HG03108 (cell line): ENCODE results near the gene NUFIP1.
"Not testable (repeated sequence)": the region's sequence is repeated elsewhere in the genome, so short reads cannot be mapped to it uniquely, and the experiment has no call there.

Experiments used
- ATAC-seq: cut with Tn5 transposase; IDR thresholded peaks from one replicate; pipeline ENCODE4 v1.9.1; 2021; ENCODE audit warnings: moderate library complexity; ENCODE audit not compliant: unreplicated experiment

The NUFIP1 gene

DNA sequence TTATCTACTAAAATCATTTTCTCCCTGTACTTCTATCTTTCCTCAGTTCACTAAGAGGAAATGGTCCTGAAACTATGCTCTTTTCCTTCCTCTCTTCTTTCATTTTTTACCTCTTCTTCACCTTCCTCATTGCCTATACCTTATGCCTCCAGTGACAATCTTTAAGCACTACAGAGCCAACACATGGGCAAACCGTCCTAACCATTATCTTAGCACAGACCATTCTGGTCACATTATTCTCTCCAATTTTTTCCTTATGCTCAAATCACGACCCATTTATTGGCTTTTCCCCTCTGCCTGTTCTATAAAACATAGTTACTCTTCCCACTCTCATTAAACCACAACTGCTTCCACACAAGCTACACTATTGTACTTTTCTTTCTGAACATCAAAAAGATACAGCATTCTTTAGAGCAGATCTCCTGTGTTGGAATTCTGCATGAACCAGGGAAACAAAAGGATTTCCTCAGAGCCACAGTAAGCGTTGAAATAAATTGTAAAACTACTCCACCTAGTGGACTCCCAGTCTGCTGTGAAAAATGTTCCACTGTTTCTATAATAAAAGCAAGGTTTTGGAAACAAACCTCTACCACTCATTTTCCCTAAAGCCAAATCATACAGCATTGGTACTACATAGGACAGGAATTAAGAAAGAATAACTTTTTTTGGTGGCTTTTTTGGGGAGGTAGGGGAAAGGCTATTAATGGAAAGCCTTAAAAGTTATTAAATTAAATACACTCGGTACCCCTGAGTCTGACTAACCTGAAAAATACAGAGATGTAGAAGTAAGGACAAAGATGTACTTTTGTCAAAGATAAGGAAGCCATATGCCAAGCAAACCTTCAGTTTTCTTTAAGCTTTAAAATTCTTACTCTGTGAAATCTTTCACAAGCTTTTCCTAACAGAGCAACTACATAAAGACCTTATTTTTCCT lies 19.5 kb downstream of the NUFIP1 start:
- no peak for ATAC-seq

GRCh38 chr13:44968434-44968815 lies 20.8 kb downstream of the NUFIP1 start:
- ATAC-seq: no peak

- ATAC-seq: no peak
Measured at GRCh38 chr13:44967704-44968433, 21.4 kb downstream of the NUFIP1 start.

- ATAC-seq: no peak
Measured at GRCh38 chr13:44961997-44962396, 27.3 kb downstream of the NUFIP1 start.

- ATAC-seq: no peak
Measured at GRCh38 chr13:44955406-44955805, 33.9 kb downstream of the NUFIP1 start.

DNA sequence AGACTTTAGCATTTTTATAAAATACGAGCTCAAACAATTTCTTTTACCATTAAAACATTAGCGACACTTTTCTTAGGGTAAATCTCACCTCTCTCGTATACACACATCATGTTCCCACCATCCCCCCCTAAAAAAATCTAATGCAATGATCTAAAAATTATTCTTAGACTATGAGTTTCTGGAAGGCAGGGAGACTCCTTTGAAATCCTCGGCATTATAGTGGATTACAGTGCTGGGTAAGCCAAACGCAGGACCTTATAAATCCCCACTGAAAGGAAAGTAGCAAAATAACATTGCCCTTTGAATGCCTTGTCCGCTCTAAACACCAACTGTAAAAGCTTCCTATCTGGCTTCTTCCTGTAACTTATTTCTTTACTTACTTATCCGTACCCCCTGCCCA lies 35.0 kb downstream of the NUFIP1 start:
- no peak for ATAC-seq

DNA sequence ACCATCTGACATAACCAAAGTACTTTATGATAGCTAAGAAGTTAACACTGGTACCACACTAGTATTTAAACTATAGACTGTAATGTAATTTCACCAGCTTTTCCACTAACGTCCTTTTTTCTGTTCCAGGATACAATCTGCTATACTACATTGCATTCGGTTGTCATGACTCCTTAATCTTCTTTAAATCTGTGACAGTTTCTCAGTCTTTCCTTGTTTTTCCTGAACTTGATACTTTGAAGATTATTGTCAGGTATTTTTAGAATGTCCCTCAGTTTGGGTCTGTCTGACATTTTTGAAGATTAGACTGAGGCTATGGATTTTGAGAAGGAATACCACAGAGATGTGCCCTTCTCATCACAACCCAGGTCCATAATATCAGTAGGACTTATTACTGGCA lies 36.6 kb downstream of the NUFIP1 start:
- no peak for ATAC-seq

DNA sequence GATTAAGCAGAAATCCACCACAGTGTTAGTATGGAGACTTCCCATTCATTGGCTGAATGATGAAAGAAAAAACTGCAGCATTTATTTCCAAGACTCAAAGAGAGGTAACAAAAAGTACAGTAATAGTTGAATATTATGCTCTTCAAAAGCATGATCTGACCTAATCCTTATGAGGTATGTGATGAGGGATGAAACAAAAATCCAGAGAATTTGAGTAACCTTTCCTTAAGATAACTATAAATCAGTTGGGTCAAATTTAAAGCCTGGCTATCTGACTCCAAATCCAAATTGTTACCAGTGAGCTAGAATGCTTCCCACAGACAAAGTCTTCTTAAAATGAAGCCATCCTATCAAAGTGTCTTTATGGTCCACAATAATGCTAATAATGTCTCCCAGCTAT lies 38.1 kb downstream of the NUFIP1 start:
- ATAC-seq: no peak

DNA sequence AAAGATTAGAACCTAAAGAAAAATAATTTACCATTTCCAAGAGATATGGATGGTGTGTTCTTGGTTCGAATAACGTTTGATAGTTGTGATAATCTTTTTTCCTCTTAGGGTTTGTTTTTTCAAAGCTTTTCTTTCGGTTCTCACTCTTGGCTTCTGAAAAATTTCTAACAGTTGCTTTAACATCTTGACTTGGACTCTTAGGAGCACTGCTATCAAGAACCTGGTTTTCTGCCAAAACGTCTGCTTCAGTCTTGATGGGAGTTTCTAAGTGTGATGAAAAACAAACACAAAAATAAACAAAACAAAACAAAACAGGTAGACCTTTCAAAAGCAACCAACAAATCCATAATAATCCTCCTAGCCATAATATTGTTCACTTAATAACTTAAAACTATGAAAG lies 45.9 kb downstream of the NUFIP1 start:
- not testable (repeated sequence) for ATAC-seq

- no peak for ATAC-seq
Measured at GRCh38 chr13:44938854-44939253, 50.4 kb downstream of the NUFIP1 start.

DNA sequence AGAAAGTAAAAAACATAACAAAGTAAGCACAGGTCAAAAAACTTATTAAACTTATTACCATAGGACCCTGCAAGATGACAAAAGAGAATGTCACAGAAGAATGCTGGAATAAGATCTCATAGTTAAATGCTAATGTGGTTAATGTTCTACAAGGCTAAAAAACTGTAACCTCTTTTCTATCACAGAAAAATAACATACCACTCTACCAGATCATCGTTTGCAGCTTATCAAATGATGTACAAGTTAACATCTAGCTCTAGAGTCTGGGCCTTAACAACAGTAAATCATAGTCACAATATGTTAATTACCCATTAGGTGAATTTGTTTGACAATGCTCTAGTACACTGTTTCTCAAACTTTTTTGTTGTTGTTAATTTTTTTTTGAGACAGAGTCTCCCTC lies 53.0 kb downstream of the NUFIP1 start:
- no peak for ATAC-seq

DNA sequence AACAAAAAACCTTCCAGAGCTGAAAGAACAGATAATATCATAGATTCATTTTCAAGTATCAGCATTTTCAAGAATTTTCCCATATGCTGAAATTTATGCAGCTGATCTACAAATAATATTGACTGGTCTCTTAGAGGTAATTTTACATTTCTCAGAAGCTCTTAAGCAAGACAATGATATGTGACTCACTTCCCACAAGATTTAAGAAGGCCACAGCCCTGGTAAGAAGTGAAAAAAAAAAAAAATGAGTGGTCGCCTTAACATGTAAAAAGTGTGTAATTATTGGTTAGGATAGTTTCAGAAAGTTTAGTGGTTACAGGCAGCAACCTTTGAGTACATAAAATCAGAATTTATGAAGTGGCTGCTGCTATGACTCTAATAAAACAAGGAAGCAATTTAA lies 54.5 kb downstream of the NUFIP1 start:
- ATAC-seq: no peak

- no peak for ATAC-seq
Measured at GRCh38 chr13:44932850-44933251, 56.4 kb downstream of the NUFIP1 start.

DNA sequence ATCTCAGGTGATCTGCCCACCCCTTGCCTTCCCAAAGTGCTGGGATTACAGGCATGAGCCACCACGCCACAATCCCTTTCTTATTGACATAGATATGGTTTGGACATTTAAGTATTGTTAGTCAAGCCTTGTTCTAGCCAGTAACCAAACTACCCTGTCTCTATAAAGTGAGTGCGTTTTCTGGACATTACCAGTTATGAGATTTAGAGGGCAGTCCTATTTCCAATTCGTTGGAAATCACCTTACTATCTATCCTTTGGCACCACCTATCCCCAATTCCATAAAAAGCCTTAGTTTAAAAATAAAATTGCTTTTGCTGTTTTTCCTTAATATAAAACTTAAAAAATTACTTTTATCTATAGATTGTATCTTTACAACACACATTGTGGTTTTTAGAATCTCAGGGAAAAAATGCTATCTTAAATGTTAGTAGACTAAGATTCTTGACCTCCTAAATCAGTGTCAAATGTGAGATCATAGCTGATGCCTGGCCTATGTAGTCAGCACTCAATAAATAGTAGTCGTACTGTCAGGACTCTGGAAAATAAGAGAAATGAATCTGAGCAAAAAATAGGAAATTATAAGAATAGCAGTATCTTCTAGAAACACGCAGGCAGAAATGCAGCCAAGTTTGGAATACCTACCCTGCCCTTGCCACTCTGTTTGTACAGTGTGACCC lies 57.0 kb downstream of the NUFIP1 start:
- no peak for ATAC-seq

GRCh38 chr13:44930963-44931623 lies 58.2 kb downstream of the NUFIP1 start:
- no peak for ATAC-seq

DNA sequence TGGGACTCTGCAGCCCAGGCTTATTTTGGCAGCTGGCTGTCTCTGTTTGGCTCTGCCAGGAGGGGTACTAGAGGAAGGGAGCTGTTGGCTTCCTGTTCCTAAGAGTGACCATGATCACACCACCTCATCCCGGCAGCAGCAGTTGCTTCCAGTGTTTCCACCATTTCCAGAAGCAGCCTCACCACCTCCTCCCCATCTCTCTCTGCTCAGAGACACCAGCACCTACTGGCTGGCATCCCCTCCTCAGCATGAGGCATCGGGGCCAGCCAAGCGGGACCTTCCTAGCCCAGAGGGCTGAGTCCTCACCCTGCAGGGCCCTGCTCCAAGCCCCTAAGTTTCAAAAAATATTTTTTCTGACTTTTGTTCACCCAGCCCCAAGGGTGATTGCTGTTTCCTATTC lies 59.0 kb downstream of the NUFIP1 start:
- ATAC-seq: no peak

DNA sequence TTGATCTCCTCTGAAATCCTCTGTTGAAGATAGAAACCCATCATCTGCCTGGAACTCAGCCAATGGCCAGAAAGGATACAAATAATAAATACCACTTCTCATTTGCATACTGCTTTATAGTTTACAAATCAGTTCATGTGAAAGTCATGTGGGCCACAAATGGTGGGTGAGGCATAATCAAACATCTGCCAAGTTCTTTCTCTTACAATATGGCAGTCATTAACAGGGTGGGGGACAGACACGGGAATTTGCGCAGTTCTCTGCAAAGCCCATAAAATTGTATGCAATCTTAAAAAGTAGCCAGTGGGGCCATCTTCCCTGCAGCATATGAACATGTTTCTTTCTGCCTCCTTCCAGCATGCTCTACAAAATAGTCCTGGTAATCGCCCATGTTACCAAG lies 59.6 kb downstream of the NUFIP1 start:
- no peak for ATAC-seq

DNA sequence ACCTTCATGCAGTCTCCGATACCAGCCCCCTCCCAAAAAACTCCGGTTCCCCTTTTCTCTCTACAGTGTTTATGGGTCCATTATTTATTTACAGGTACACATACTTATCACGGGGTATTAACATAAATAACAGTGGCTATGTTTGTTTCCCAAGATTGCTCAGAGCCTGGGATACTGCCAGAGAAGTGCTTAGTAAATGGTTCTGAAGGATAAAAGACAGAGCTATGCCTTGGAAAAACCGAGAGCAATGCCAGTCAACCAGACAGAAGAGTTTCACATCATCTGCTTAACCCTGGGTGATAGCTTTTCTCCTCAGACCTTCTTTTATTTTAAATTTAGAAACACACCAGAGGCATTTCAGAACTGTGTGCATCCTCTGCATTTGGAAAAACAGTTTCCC lies 61.3 kb downstream of the NUFIP1 start:
- ATAC-seq: no peak

GRCh38 chr13:44921931-44922758 lies 67.1 kb downstream of the NUFIP1 start:
- ATAC-seq: no peak

GRCh38 chr13:44921246-44921877 lies 67.9 kb downstream of the NUFIP1 start:
- no peak for ATAC-seq
